B cell (primary cell): Measurements from ENCODE around the gene RIC8A. TPM values are rescaled to one million over a fixed set of nuclear protein-coding genes. Genes with fewer than 3 reads are reported as not detected.

Source experiments
- ATAC-seq: fragments of 200-7000 bp; cut with Tn5 transposase; one replicate; pipeline ENCODE4 v1.10.0; 2021; ENCODE audit warnings: low read depth, mild to moderate bottlenecking, moderate number of reproducible peaks, moderate library complexity
- CTCF ChIA-PET: fragments of 350-600 bp; sonication (Branson Sonifier 250); formaldehyde crosslinking; loops from one replicate; lab custom pipeline; 2021; ENCODE audit warnings: antibody characterized with exemption, inconsistent platforms; lab: Charles Lee
- POLR2A ChIA-PET: fragments of 350-600 bp; sonication (Branson Sonifier 250); formaldehyde crosslinking; loops from one replicate; lab custom pipeline; 2021; ENCODE audit warnings: antibody characterized with exemption; lab: Charles Lee
- DNase-seq: peaks from one replicate; pipeline ENCODE4 v3.0.0; 2013
- H2AFZ ChIP-seq: 2 replicates; pipeline ENCODE4 v1.6.1; 2012; ENCODE audit warnings: mild to moderate bottlenecking, low read depth, low read length; ENCODE audit not compliant: insufficient read depth, poor library complexity, severe bottlenecking
- H3K27ac ChIP-seq, 2 donors: 1 replicate in 1 of 2; 2 replicates in 1 of 2; pipeline ENCODE4 v1.5.1; 2012 to 2013; ENCODE audit warnings: low read length in 2 of 2, mild to moderate bottlenecking in 2 of 2, moderate library complexity in 1 of 2
- H3K27me3 ChIP-seq, 4 experiments: fragments of 200-600 bp in 1 of 4; sonication (generic) in 1 of 4; replicated peaks in 1 of 4; 1 replicate in 2 of 4; 2 replicates in 2 of 4; pipeline versions ENCODE4 v1.6.1 to v1.7.0; 2013 to 2016; ENCODE audit warnings: low read length in 3 of 4, mild to moderate bottlenecking in 2 of 4, mixed read lengths in 1 of 4, moderate library complexity in 1 of 4; ENCODE audit not compliant: insufficient read depth in 4 of 4, control insufficient read depth in 3 of 4; ENCODE audit errors: control extremely low read depth in 1 of 4
- H3K36me3 ChIP-seq, 2 experiments: replicated peaks in 1 of 2; 1 replicate in 1 of 2; 2 replicates in 1 of 2; pipeline versions ENCODE4 v1.6.1 to v1.7.1; 2013; ENCODE audit warnings: low read length in 1 of 2; ENCODE audit not compliant: insufficient read depth in 2 of 2, control insufficient read depth in 1 of 2; ENCODE audit errors: control extremely low read depth in 1 of 2, extremely low read depth in 1 of 2
- H3K4me1 ChIP-seq, 2 donors: fragments of 200-600 bp in 1 of 2; sonication (generic) in 1 of 2; 1 replicate in 1 of 2; 2 replicates in 1 of 2; pipeline versions ENCODE4 v1.5.1 to v1.6.1; 2013 to 2017; ENCODE audit warnings: low read length in 2 of 2; ENCODE audit not compliant: control insufficient read depth in 2 of 2, insufficient read depth in 2 of 2
- H3K4me2 ChIP-seq: replicated peaks from 2 replicates; pipeline ENCODE3; 2012; ENCODE audit warnings: mild to moderate bottlenecking, low read depth, low read length; ENCODE audit not compliant: poor library complexity, severe bottlenecking
- H3K4me3 ChIP-seq, 5 experiments: fragments of 200-600 bp in 1 of 5; sonication (generic) in 1 of 5; 1 replicate in 3 of 5; 2 replicates in 2 of 5; pipeline versions ENCODE4 v1.5.1 to v1.7.0; 2011 to 2016; ENCODE audit warnings: low read length in 4 of 5, mild to moderate bottlenecking in 4 of 5, low read depth in 2 of 5, control low read depth in 1 of 5, moderate library complexity in 1 of 5; ENCODE audit not compliant: insufficient read depth in 1 of 5; ENCODE audit errors: control extremely low read depth in 1 of 5, extremely low read depth in 1 of 5
- H3K79me2 ChIP-seq: fragments of 200-600 bp; sonication (generic); one replicate; pipeline ENCODE4 v1.6.0; 2016; ENCODE audit warnings: low read length; ENCODE audit not compliant: control insufficient read depth, insufficient read depth
- H3K9ac ChIP-seq: fragments of 200-600 bp; sonication (generic); 2 replicates; pipeline ENCODE4 v1.6.1; 2017; ENCODE audit warnings: mild to moderate bottlenecking, low read length, moderate library complexity
- H3K9me3 ChIP-seq, 3 donors: one replicate each; pipeline versions ENCODE4 v1.6.1 to v1.7.1; 2013; ENCODE audit warnings: low read length in 2 of 3; ENCODE audit not compliant: control insufficient read depth in 2 of 3, insufficient read depth in 1 of 3; ENCODE audit errors: control extremely low read depth in 1 of 3
- H4K20me1 ChIP-seq: 2 replicates; pipeline ENCODE4 v1.6.0; 2012; ENCODE audit warnings: mild to moderate bottlenecking, low read length; ENCODE audit not compliant: insufficient read depth, control insufficient read depth, poor library complexity, severe bottlenecking
- H3K27ac Mint-ChIP-seq: one replicate; pipeline ENCODE4 v1.8.0; 2021; ENCODE audit warnings: mixed read lengths
- H3K27me3 Mint-ChIP-seq: one replicate; pipeline ENCODE4 v1.8.0; 2021; ENCODE audit warnings: mixed read lengths
- H3K4me1 Mint-ChIP-seq: one replicate; pipeline ENCODE4 v1.8.0; 2021; ENCODE audit warnings: mixed read lengths
- H3K4me3 Mint-ChIP-seq: one replicate; pipeline ENCODE4 v1.8.0; 2021; ENCODE audit warnings: mixed read lengths
- H3K9me3 Mint-ChIP-seq: one replicate; pipeline ENCODE4 v1.8.0; 2022; ENCODE audit warnings: mixed read lengths; ENCODE audit not compliant: insufficient read depth
- CTCF ChIP-seq: fragments of 200-600 bp; IDR thresholded peaks from one replicate; pipeline ENCODE4 v1.8.0; 2022; ENCODE audit warnings: antibody characterized with exemption, mild to moderate bottlenecking
- EZH2 ChIP-seq: IDR thresholded peaks from 2 replicates; pipeline ENCODE4 v1.6.1; 2012; ENCODE audit warnings: borderline replicate concordance, low read depth, mild to moderate bottlenecking, moderate library complexity, low read length; ENCODE audit not compliant: insufficient read depth, poor library complexity, severe bottlenecking
- WGBS: methylation state at CpG from one replicate; pipeline ENCODE4 v1.1.5; 2013; ENCODE audit warnings: missing lambda C conversion rate; ENCODE audit not compliant: insufficient coverage; 5-methylcytosine and 5-hydroxymethylcytosine counted together
- intact Hi-C: fragments of 100-400 bp; cut with micrococcal nuclease; formaldehyde crosslinking; loops from one replicate; pipeline ENCODE4 v1.10.0; 2022
- polyA plus RNA-seq: library from polyadenylated mRNA; depleted of rRNA; stranded (reverse); fragments of >200 nt; gene quantifications from 2 replicates; pipeline ENCODE4 v1.2.3, GENCODE V29; 2012
- total RNA-seq, 2 donors: library from RNA; stranded (reverse); fragments of 120-200 nt in 1 of 2; gene quantifications; 1 replicate in 1 of 2; 2 replicates in 1 of 2; pipeline versions ENCODE4 v1.2.3 to v1.2.4, GENCODE V29; 2013 to 2022

The RIC8A gene
- total and polyA plus RNA-seq, 2 donors (not counting 1 experiment from before 2014, with no cell fraction given): 100 to 102 TPM

- H3K27ac ChIP-seq: peak overlapping the region; percentile 62 to 82
- intact Hi-C loops: loop anchor here (5.0 kb wide), 1 partner anchor 52 kb away; the partner anchor contains the start of gene PGGHG
- peak overlapping the region; percentile 99 for H3K4me3 Mint-ChIP-seq
- peak overlapping the region; percentile 76 for H3K4me2 ChIP-seq
- POLR2A ChIA-PET: interaction anchor here (0.6 to 3.4 kb wide), 3 partner anchors 28 to 32 kb away, joined by 3 to 25 read pairs (median 12); partner anchors contain the start of genes BET1L and RIC8A
- DNase-seq (no peak), ATAC-seq (peak; percentile 3)
- CTCF ChIA-PET: interaction anchor here (1.0 kb wide), 2 partner anchors 27 to 45 kb away, joined by 3 read pairs; no protein-coding TSS in a partner anchor
- peaks cover 35% of the 10 kb centered on the region for H3K4me1 Mint-ChIP-seq
- H3K4me1 ChIP-seq: peaks cover 18 to 22% of the 10 kb centered on the region in 2 donors
- H3K27ac Mint-ChIP-seq: peak overlapping the region; percentile 89
- H3K27me3 ChIP-seq: no peaks in the 10 kb centered on the region
- peak overlapping the region; percentile 62 to 84 (median 79) for H3K4me3 ChIP-seq
- 7% methylated on average over 9 of the region's 13 CpGs for WGBS
- H3K27me3 Mint-ChIP-seq: no peaks in the 10 kb centered on the region
- no peaks in the 10 kb centered on the region for H3K9me3 Mint-ChIP-seq
- H3K79me2 ChIP-seq: peaks cover 44% of the 10 kb centered on the region
- no peaks in the 10 kb centered on the region for H3K9me3 ChIP-seq
- H3K36me3 ChIP-seq: peaks cover 4 to 18% of the 10 kb centered on the region in 2 experiments
- peaks cover 23% of the 10 kb centered on the region for H4K20me1 ChIP-seq
- peak overlapping the region; percentile 92 for H2AFZ ChIP-seq
- peak overlapping the region; percentile 80 for H3K9ac ChIP-seq
- TF ChIP-seq CTCF (no peak), EZH2 (no peak)
These were observed 28.1 kb downstream of the RIC8A start for GRCh38 chr11:235609-235996.
